GM18499 (cell line): ENCODE measurements around the gene PLEKHM3.
A peak's percentile ranks its signal among the peaks of the same experiment; 100 is the strongest.

Source experiments
- ATAC-seq: cut with Tn5 transposase; IDR thresholded peaks from one replicate; pipeline ENCODE4 v1.9.1; 2021; ENCODE audit warnings: moderate number of reproducible peaks; ENCODE audit not compliant: insufficient read depth, unreplicated experiment

The PLEKHM3 gene, protein sequence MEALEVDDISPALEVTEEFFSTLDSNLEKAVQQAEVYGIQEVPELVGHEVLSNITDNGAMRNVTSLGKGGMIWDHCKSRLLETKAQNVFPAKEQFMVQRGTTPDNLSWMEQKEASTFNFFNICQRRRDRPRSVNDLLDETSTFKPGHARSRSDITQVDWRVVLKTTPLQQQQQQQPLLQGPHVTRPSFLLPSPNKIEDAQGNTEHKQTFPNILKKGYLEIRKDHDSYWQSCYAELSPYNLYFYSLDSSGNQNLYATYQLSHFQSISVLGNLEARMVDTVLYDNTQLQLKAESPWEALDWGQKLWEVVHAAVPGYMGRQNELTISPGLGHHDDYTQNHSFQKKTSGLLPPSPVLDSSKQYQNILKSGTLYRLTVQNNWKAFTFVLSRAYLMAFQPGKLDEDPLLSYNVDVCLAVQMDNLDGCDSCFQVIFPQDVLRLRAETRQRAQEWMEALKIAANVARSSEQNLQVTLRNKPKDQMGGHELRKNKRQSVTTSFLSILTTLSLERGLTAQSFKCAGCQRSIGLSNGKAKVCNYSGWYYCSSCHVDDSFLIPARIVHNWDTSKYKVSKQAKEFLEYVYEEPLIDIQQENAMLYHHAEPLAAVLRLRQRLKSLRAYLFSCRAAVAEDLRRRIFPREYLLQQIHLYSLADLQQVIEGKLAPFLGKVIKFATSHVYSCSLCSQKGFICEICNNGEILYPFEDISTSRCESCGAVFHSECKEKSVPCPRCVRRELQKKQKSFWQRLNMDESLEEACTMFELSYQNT

DNA sequence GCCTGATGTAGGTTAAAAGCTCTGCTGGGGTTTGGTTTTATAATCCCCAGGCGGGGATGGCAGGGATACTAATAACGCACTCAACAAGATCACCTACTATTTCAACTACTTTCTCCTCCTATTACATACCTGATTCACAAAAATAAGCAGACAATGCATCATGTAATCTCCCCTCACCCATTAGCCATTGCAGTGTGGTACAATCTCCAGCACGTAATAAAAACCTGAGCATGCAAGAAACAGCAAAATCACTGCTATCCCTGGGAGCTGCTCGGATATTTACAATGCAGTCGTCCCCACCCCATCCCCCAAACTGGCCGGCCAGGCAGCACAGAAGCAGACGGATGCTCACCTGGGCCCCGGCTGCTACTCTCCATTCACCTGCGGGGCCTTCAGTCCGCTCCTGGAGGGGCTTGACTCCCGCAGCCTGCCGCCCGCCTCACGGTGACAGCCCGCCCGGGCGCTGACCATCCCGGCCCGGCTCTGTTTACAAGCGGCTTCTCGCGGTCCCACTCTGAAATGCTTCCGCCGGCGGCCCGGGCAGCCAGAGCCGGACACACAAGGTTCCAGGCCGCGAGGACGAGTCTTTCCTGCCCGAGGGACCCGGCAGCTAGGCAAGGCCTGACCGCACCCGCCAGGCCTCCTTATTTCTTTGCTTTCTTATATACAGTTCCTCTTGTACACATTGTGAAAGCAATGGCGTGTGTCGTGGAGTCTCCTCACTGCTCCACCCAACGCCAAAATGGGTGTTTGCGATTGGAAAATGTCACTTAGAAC lies at the start of gene PLEKHM3:
TSS of gene PLEKHM3 (minus strand) at position 491 of the 777 bp plus-strand sequence. CDS start 23,888 bp downstream, outside the sequence.
- peak; percentile 67 for ATAC-seq

DNA sequence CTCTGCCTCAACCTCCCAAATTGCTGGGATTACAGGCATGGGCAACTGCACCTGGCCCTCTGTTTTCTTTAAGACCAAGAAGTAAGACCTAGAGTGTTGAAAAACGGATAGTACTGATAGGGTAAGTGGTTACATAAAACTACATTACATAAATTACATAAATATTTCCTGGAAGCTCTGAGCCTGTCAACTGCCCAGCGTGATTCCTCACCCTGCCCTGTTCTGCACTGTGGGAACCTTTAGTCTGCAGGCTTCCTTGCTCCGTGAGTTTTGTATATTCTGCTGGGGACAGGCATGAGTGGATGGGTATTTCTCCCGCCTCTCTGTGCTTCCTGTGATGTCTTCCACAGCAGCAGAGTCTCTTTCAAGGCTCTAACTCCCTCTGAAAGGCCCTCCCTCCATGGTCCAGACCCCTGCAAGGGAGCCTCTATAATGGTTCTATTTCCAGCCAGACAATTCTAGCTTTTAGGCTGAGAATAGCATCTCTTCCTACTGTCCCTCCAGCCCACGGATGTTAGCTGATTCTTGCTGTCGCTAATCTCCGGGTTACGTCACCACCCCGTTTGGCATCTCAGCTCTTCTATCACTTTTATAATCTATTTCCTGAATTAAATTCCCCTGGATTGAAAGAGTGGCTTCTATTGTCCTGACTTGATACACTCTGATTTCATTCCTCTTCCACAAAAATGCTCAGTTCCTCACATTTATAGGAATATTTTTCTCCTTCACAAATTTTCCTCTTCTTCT lies 49.5 kb upstream of the PLEKHM3 start:
- no peak for ATAC-seq

DNA sequence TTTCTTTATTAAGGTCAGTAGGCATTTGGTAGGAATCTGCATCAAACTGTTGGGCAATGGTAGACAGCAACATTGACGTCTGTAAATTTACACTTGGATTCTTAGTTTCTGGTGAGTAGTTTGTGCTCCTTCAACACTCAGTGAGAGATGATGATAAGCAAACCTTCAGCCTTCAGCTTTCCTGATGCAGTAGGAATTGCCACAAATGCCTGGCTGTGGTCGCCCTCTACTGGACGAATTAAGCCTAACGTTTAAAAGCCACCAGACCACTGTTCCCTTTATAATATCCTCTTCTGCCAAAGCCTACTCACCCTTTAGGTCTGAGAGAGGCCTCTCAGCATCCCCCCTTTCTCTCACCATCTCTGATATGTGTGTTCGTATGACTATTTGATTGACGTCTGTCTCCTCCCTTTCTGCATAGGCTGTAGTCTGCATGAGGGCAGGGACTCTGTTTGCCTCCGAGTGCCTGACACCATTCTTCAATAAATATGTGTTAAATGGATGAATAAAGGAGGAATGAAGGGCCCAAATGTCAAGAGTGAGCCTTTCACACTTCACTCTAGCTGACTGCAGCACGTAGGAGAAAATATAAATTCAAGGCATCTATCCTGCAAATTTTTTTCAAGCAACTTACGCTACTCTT lies 47.0 kb upstream of the PLEKHM3 start:
- ATAC-seq = no peak

DNA sequence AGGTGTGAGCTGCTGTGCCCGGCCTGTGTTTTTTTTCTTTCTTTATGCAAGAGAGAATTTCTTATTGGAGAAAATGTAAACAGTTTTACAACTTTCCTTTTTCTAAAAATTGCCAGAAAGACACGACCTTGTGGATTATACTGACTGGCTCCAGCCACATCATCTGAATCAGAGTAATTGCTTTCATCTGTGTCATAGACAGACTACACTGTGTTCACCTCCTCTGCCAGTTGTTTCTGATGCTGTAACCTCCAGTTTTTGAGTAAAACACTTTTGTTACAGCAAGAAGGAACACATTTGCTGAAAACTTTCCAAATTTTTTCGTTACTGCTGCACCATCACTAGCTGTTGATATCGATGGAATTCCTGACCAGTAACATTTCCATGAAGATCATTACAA lies 43.9 kb upstream of the PLEKHM3 start:
- no peak for ATAC-seq

DNA sequence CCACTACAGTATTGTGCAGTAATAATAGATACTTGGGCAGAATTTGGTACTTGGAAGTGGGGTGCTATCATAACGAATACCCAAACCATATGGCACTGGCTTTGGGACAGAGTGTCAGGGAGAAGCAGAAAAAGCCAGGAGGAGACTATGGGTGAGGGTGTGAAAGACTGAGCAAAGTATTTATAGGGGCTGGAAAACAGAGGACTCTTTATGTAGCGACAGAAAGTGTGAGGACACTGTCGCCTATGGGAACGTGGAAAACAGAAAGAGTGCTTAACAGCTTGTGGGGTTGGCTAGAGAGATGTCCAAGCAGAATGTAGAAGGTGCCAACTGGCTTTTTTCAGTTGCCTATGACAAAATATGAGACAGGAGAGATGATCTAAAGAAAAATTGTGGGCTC lies 40.7 kb upstream of the PLEKHM3 start:
- no peak for ATAC-seq

DNA sequence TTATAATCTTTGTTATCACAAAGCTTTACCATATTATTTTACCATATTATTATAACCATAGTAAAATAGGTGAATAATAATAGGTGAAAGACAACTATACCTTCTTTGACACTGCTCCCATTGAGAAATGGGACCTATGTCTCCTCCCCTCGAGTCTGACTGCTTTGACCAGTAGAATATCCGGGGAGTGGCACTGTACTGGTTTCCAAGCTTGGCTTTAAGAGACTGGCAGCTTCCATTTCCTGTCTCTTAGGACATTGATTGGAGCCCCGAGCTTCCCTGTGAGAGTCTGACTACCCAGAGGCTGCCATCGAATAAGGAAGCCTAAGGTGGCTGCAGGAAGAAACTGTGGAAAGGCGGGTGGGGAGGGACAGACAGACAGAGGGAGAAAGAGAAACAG lies 40.1 kb upstream of the PLEKHM3 start:
- no peak for ATAC-seq

DNA sequence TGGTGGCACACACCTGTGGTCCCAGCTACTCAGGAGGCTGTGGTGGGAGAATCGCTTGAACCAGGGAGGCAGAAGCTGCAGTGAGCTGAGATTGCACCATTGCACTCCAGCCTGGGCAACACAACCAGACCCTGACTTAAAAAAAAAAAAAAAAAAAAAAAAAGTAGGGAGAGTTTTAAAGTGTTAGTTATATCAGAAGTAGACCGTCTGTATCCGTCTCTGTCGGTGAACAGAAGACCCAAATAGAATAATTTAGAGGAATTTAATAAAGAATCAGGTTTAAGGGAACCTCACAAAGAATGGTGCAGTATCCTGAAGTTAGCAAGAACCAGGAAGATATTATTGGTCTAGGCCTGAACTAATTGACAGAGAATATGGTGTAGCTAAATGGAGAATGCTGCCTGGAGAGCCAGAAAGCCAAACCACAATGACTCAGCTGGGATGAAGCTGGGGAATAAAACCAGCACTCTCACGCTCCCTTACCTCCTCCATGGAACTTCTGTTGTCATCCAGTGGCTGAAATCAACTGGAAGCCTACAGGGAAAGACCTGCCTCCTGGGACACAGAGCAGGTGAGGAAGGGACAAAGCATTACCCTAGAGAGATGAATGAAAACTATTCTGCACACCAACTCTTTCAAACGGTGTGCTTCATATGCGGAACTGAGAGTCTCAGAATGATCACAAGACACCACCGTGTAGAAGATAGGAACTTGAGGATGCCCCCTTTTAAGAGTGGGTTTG lies 39.1 kb upstream of the PLEKHM3 start:
- ATAC-seq = no peak

DNA sequence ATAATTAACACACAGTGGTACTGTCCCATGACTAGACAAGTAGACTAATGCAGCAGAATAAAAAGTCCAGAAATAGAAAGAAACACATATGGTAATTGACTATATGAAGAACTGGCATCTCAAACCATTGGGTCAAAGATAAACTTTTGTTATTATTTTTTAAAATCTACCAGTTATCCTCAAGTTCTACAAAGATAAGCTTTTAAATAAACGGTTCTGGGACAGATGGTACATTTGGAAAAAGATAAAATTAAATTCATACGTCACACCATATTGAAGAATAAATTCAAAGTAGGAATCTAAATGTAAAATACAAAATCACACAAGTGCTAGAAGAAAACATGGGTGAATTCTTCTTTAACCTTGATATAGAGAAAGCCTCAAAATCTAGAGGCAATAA lies 37.6 kb upstream of the PLEKHM3 start:
- no peak for ATAC-seq

DNA sequence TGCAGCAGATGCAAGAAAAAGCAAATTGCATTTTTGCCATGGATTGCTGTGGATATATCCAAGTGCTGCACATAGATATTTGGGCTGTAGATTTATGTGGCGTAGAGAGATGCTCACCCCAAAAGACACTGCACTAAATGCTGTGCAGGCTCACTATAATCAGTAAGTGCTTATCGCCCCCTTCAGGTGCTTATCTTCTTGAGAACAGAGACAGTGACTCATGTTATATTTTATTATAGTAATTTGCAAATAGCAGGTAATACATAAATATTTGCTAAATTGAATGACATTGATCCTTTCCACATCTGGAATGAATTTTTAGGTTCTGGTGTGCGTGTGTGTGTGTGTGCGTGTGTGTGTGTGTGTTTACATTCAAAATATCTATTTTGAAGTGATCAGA lies 36.8 kb upstream of the PLEKHM3 start:
- no peak for ATAC-seq

DNA sequence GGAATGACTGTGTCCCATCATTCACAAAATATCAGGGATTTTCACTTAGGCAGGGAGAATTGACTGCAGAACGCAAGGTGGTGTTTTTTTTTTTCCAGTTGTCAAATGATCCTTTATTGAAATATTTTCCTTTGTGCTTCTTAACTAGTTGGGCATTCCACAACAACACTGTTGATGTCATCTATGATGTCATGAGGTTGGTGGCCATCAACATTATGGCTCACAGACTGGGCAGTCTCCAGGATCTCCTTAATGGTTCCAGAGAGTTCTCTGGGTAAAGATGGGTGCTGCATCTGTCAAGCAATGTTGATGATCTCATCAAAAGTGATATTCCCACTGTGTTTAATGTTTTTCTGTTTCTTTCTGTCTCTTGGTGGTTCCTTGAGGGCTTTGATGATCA lies 31.8 kb upstream of the PLEKHM3 start:
- ATAC-seq = no peak

DNA sequence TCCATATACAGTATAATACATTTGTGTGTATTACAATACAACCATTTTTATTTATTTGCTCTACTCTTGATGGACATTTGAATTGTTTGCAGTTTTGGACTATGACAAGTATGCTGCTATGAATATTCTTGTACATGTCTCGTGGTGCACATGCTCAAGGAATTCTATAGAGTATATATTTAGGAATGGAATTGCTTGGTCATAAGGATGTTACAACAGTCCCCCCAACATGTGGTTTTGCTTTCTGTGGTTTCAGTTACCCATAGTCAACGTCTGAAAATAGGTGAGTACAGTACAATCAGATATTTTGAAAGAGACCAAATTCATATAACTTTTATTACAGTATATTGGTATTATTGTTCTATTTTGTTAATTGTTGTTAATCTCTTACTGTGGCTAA lies 24.1 kb upstream of the PLEKHM3 start:
- ATAC-seq = no peak

DNA sequence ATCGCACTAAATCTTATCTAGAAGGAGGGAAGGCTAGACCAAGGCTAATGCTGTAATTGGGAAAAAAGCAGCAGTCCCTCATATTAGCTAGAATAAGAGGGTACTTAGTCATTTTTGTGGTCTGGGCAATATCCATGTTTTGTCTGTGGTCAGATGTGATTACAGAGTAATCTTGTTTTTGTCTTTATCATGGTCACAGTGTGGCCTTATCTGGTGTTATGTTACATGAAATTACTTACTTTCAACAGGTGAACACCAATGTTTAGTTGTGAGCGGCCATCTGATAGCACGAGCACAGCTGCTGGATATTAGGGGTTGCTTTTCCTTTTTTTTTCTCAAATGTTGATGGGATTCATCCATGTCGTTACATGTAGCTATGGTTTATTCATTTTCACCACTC lies 23.7 kb upstream of the PLEKHM3 start:
- ATAC-seq = no peak

DNA sequence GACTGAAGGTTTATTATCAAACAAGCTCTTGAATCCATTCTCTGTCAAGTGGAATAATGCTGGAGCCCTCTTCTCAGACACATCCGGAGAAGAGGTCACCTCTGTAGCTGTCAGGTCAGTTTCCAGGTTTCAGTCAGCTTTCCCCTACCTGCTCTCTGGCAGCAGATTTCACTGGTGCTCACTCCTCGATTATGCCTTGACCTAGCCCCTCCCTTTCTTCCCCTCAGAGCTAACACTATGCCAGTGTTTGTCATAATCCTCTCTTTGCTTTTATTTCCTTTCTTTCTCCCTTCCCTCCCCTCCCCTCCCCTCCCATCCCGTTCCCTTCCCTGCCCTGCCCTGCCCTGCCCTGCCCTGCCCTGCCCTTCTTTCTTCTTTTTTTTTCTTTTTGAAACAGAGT lies 22.5 kb upstream of the PLEKHM3 start:
- ATAC-seq = no peak

DNA sequence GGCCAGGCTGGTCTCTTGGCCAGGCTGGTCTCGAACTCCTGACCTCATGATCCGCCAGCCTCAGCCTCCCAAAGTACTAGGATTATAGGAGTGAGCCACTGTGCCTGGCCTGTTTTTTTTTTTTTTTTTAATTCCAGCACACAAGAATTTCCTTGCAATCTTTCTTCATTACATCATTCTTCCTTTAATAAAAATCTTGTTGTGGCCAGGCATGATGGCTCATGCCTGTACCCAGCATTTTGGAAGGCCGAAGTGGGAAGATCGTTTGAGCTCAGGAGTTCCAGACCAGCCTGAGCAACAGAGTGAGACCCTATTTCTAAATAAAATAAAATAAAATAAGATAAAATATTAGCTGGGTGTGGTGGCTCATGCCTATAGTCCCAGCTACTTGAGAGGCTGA lies 21.4 kb upstream of the PLEKHM3 start:
- ATAC-seq = no peak

DNA sequence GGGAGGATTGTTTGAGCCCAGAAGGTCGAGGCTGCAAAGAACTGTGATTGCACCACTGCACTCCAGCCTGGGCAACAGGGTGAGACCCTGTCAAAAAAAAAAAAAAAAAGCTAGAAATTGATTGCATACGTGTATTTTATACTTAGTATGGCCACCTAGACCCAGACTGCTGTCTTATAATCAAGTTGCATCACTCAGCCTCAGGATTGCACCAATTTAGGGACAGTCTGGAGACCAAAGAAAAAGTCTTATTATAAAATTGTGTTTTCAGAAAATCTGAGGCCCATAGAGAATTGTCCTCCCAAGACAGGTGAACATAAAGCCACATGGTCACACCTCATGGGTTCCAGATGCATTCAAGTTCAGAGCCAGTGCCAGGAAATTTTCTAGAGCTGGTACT lies 17.1 kb upstream of the PLEKHM3 start:
- no peak for ATAC-seq

DNA sequence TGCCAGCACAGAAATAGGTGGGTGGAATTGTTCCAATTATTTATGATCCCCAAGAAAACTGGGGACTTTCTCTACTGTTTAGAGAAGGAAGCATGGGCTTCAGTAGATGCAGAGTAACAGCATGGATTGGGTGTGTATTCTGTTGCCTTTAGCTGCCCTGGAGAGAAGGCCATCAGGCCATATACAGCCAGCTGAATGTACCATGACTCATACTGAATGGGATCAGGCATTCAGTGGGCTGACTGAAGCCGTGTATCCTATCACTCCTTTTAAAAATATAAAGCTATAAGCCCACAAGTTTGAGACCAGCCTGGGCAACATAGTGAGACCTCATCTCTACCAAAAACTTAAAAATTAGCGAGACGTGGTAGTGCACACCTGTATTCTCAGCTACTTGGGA lies 16.7 kb upstream of the PLEKHM3 start:
- no peak for ATAC-seq

DNA sequence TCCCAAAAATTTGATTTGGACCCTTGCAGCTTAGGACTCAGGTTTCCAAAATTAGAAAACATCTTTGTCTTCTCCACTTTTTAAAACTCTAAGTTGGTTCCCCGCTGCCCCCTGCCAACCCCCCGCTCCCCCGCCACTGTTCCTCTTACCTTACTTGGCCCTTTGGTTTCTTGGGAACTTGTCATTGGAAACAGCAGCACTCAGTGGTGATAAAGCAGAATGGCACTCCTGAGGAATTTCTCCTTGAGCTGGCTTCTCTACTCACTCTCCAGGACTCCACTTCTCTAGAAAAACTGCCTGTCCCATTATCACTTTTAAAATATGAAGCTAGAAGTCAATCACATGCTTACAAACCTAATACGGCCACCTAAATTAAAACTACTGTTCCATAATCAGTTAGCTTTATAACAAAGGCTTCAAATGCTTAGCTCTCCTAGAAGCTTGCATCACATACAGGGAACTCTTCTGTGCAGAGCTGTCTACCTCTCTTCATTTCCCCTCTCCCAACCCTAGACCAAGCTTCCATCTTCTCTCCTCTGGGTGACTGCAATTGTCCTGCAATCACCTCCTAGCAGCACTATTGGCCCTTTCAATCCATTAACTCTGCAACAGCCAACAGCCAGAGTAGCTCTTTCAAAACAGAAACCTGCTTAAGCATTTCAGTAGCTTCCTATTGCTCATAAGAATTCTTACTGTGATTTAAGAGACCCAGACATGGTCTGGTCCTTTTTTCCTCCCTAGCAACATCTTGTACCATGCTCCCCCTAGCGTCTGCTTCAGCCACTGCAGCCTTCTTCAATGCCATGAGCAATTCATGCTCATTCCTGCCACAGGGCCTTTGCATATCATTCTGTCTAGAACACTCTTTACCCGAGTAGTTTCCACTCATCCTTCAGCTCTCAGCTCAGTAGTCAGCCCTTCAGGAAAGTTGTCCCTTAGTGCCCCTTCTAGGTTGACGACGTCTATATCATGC lies 15.2 kb upstream of the PLEKHM3 start:
- peak; percentile 62 for ATAC-seq
